HCT116 (cell line): ENCODE measurements around the gene SPINK2. TPM values are rescaled to one million over a fixed set of nuclear protein-coding genes. Genes with fewer than 3 reads are reported as not detected.

Experiments used
- ATAC-seq: fragments of 200-7000 bp; cut with Tn5 transposase; 2 replicates; pipeline ENCODE4 v1.9.1; 2020; ENCODE audit warnings: mild to moderate bottlenecking, moderate library complexity
- BruUV-seq: library from RNA; stranded (reverse); fragments of 400-500 nt; replicated peaks from 2 replicates; lab custom pipeline; 2021; lab: Mats Ljungman, UMichigan
- CTCF ChIA-PET: fragments of 300-600 bp; sonication (Branson Sonifier 250); formaldehyde crosslinking; loops from one replicate; lab custom pipeline; 2021; ENCODE audit warnings: antibody characterized with exemption; lab: Charles Lee
- POLR2A ChIA-PET: fragments of 300-600, 350-600 bp; sonication (Branson Sonifier 250); formaldehyde crosslinking; loops from one replicate; lab custom pipeline; 2021; ENCODE audit warnings: antibody characterized with exemption; lab: Charles Lee
- RAD21 ChIA-PET, 2 experiments: fragments of 300-600 bp; sonication (Branson Sonifier 250); formaldehyde crosslinking; loops; one replicate each; lab custom pipeline; 2023; ENCODE audit warnings: low total read pairs in 2 of 2; ENCODE audit not compliant: uncharacterized antibody in 2 of 2, unreplicated experiment in 2 of 2, low non-redundant PET in 1 of 2; lab: Charles Lee
- DNase-seq: peaks from one replicate; pipeline ENCODE4 v3.0.0-alpha.2; 2010; ENCODE audit warnings: low read depth, low spot score
- H2AFZ ChIP-seq: fragments of 200-600 bp; shearing (Covaris generic), sonication (generic); 2 replicates; pipeline ENCODE4 v1.6.1; 2017; ENCODE audit warnings: low read depth, mixed run types, mixed read lengths, antibody characterized with exemption, low read length; ENCODE audit not compliant: poor library complexity, severe bottlenecking
- H3K27ac ChIP-seq: 2 replicates; pipeline ENCODE4 v1.5.1; 2012; ENCODE audit warnings: low read depth, low read length
- H3K27me3 ChIP-seq: fragments of 200-600 bp; sonication (generic); 2 replicates; pipeline ENCODE4 v1.6.1; 2016; ENCODE audit warnings: mixed run types, low read length, mixed read lengths; ENCODE audit not compliant: insufficient read depth
- H3K36me3 ChIP-seq, 2 experiments: fragments of 200-500 bp in 1 of 2; fragments of 200-600 bp in 1 of 2; sonication (Bioruptor generic) in 1 of 2; sonication (generic) in 1 of 2; 2 replicates each; pipeline versions ENCODE4 v1.5.1 to v1.6.1; 2014 to 2016; ENCODE audit warnings: low read length in 2 of 2, inconsistent platforms in 1 of 2, mixed read lengths in 1 of 2, mixed run types in 1 of 2; ENCODE audit not compliant: insufficient read depth in 2 of 2, control insufficient read depth in 1 of 2
- H3K4me1 ChIP-seq, 2 experiments: fragments of 200-600 bp in 1 of 2; sonication (generic) in 1 of 2; 2 replicates each; pipeline versions ENCODE4 v1.5.1 to v1.6.1; 2012 to 2017; ENCODE audit warnings: low read length in 2 of 2, inconsistent platforms in 1 of 2, mild to moderate bottlenecking in 1 of 2, mixed read lengths in 1 of 2, mixed run types in 1 of 2, moderate library complexity in 1 of 2; ENCODE audit not compliant: insufficient read depth in 2 of 2, control insufficient read depth in 1 of 2
- H3K4me2 ChIP-seq: fragments of 200-600 bp; sonication (generic); 2 replicates; pipeline ENCODE4 v1.6.1; 2017; ENCODE audit warnings: mixed run types, low read length, mixed read lengths
- H3K4me3 ChIP-seq, 2 experiments: fragments of 200-600 bp in 1 of 2; sonication (generic) in 1 of 2; replicated peaks in 1 of 2; 2 replicates each; pipeline ENCODE4 v1.5.1; 2011 to 2016; ENCODE audit warnings: low read length in 2 of 2, control low read depth in 1 of 2, low read depth in 1 of 2, mild to moderate bottlenecking in 1 of 2, mixed read lengths in 1 of 2, mixed run types in 1 of 2
- H3K79me2 ChIP-seq: fragments of 200-600 bp; sonication (generic); 2 replicates; pipeline ENCODE4 v1.6.1; 2017; ENCODE audit warnings: mild to moderate bottlenecking, mixed run types, low read length, moderate library complexity, mixed read lengths; ENCODE audit not compliant: insufficient read depth
- H3K9ac ChIP-seq: fragments of 200-600 bp; sonication (generic); 2 replicates; pipeline ENCODE4 v1.6.1; 2016; ENCODE audit warnings: low read length, mixed read lengths
- H3K9me2 ChIP-seq: fragments of 200-600 bp; sonication (generic), shearing (Covaris generic); 2 replicates; pipeline ENCODE4 v1.6.1; 2017; ENCODE audit warnings: mixed run types, mild to moderate bottlenecking, moderate library complexity; ENCODE audit not compliant: insufficient read depth
- H3K9me3 ChIP-seq, 2 experiments: fragments of 200-500 bp in 1 of 2; fragments of 200-600 bp in 1 of 2; sonication (Bioruptor generic) in 1 of 2; sonication (generic) in 1 of 2; 2 replicates each; pipeline ENCODE4 v1.6.1; 2014 to 2017; ENCODE audit warnings: low read length in 2 of 2, mixed read lengths in 2 of 2, inconsistent platforms in 1 of 2, low read depth in 1 of 2, mild to moderate bottlenecking in 1 of 2, mixed run types in 1 of 2, moderate library complexity in 1 of 2; ENCODE audit not compliant: control insufficient read depth in 1 of 2, insufficient read depth in 1 of 2
- H4K20me1 ChIP-seq: fragments of 200-600 bp; sonication (generic), shearing (Covaris generic); 2 replicates; pipeline ENCODE4 v1.6.1; 2017; ENCODE audit warnings: mixed run types, mild to moderate bottlenecking, moderate library complexity; ENCODE audit not compliant: insufficient read depth
- CTCF ChIP-seq, 3 experiments: fragments of 200-600 bp in 1 of 3; sonication (generic) in 1 of 3; IDR thresholded peaks in 2 of 3; conservative IDR thresholded peaks in 1 of 3; 2 replicates each; pipeline ENCODE4 v1.5.1; 2012 to 2017; ENCODE audit warnings: low read depth in 2 of 3, low read length in 2 of 3, antibody characterized with exemption in 1 of 3, borderline replicate concordance in 1 of 3, control low read depth in 1 of 3, mild to moderate bottlenecking in 1 of 3, mixed read lengths in 1 of 3, mixed run types in 1 of 3, moderate library complexity in 1 of 3; ENCODE audit not compliant: insufficient read depth in 1 of 3
- EGR1 ChIP-seq: IDR thresholded peaks from 2 replicates; pipeline ENCODE4 v1.6.1; 2012; ENCODE audit warnings: low read depth
- FOSL1 ChIP-seq: IDR thresholded peaks from 2 replicates; pipeline ENCODE4 v1.6.1; 2012; ENCODE audit warnings: low read depth
- MAX ChIP-seq: IDR thresholded peaks from 2 replicates; pipeline ENCODE4 v1.6.1; 2012
- RAD21 ChIP-seq: IDR thresholded peaks from 2 replicates; pipeline ENCODE4 v1.6.1; 2012; ENCODE audit warnings: low read depth, mild to moderate bottlenecking
- REST ChIP-seq: IDR thresholded peaks from 2 replicates; pipeline ENCODE4 v1.6.1; 2012; ENCODE audit warnings: low read depth
- SP1 ChIP-seq: IDR thresholded peaks from 2 replicates; pipeline ENCODE4 v1.6.1; 2012; ENCODE audit warnings: low read depth
- SRF ChIP-seq: IDR thresholded peaks from 2 replicates; pipeline ENCODE4 v1.6.1; 2012; ENCODE audit warnings: low read depth
- TCF7L2 ChIP-seq: IDR thresholded peaks from 2 replicates; pipeline ENCODE4 v1.7.0; 2011; ENCODE audit warnings: borderline replicate concordance, inconsistent platforms; ENCODE audit not compliant: insufficient read depth, insufficient read length; ENCODE audit errors: extremely low read depth
- YY1 ChIP-seq: IDR thresholded peaks from 2 replicates; pipeline ENCODE4 v1.6.1; 2011; ENCODE audit warnings: low read length, low read depth, moderate library complexity, mild to moderate bottlenecking; ENCODE audit not compliant: insufficient replicate concordance; ENCODE audit errors: extremely low read depth
- intact Hi-C: fragments of 100-400 bp; cut with micrococcal nuclease; formaldehyde crosslinking; loops from 2 replicates; pipeline ENCODE4 v1.10.0; 2022
- total RNA-seq: library from RNA; stranded (reverse); gene quantifications from one replicate; pipeline ENCODE4 v1.2.1, GENCODE V29; 2021; ENCODE audit not compliant: unreplicated experiment

Gene SPINK2
- total RNA-seq, 1 experiment from 2014 or later = 2.4 TPM

GRCh38 chr4:56856656-56857055 is 35.2 kb upstream of the SPINK2 start:
- Histone ChIP-seq H3K27ac (no peak overlapping the region), H3K9me3 (no peaks in the 10 kb centered on the region), H3K9ac (no peak overlapping the region), H3K9me2 (no peaks in the 10 kb centered on the region), H3K4me3 (no peak overlapping the region), H3K4me1 (no peaks in the 10 kb centered on the region), H3K36me3 (no peaks in the 10 kb centered on the region), H3K27me3 (no peaks in the 10 kb centered on the region), H2AFZ (no peak overlapping the region), H3K79me2 (no peaks in the 10 kb centered on the region), H3K4me2 (no peak overlapping the region), H4K20me1 (no peaks in the 10 kb centered on the region)
- no peak for DNase-seq
- no TSS peak for BruUV-seq
- no peak for ATAC-seq
- intact Hi-C loops = no loop called here
- RAD21 ChIA-PET = no interaction called here
- TF ChIP-seq EGR1 (no peak), YY1 (no peak), REST (no peak), SRF (no peak), SP1 (no peak), TCF7L2 (no peak), CTCF (IDR thresholded peaks at IDR 0.05 in 2 of 3, conservative IDR thresholded peaks at IDR 0.05 in 1 of 3; ENCODE audit: borderline replicate concordance in 1 of 3, insufficient read depth in 1 of 3, low read depth in 2 of 3, low read length in 2 of 3) (no peak), FOSL1 (no peak), MAX (no peak), RAD21 (no peak)
- CTCF ChIA-PET = no interaction called here
- POLR2A ChIA-PET = no interaction called here
